T-helper 2 cell treated with Interferon-gamma antibody and Interleukin-4, amounts not matched to agents 5 μg/mL and 100 μg/mL, for 36 hours (primary cell): ENCODE data around the gene SLC16A7.
"Not testable (repeated sequence)": the region's sequence is repeated elsewhere in the genome, so short reads cannot be mapped to it uniquely, and the experiment has no call there.

Source experiments
- DNase-seq: peaks from one replicate; pipeline ENCODE4 v3.0.0; 2021; ENCODE audit warnings: low spot score
- H3K27ac Mint-ChIP-seq: one replicate; pipeline ENCODE4 v1.8.0; 2021; ENCODE audit warnings: mild to moderate bottlenecking, mixed read lengths
- H3K27me3 Mint-ChIP-seq: one replicate; pipeline ENCODE4 v1.8.0; 2021; ENCODE audit warnings: low read depth, mixed read lengths
- H3K36me3 Mint-ChIP-seq: one replicate; pipeline ENCODE4 v1.8.0; 2021; ENCODE audit warnings: low read depth, mixed read lengths
- H3K4me1 Mint-ChIP-seq: one replicate; pipeline ENCODE4 v1.8.0; 2021; ENCODE audit warnings: low read depth, mixed read lengths
- H3K4me3 Mint-ChIP-seq: one replicate; pipeline ENCODE4 v1.8.0; 2022; ENCODE audit warnings: mild to moderate bottlenecking, moderate library complexity, mixed read lengths
- H3K9me3 Mint-ChIP-seq: one replicate; pipeline ENCODE4 v1.8.0; 2021; ENCODE audit warnings: mixed read lengths

The SLC16A7 gene

DNA sequence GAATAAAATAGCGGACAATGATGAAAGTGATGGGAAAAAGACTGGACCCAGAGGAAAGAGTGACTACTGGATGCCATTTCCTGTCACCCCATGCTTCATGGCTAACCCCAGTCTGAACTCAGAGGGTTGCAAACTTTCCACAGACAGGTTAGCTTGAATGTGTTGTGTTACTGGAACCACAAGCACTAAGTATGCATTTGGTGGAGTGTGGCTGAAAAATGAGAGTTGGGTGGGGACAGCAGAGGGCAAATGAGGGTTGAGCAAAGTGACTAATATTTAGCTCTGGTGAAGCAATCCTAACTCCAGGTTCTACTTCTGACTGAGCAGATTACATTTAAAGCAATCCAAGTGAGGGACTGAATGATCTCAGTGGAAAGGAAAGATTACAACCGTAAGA is 1.6 kb downstream of the SLC16A7 start:
- Mint-ChIP-seq H3K27me3 (no peaks in the 10 kb centered on the region), H3K36me3 (peaks cover 40% of the 10 kb centered on the region), H3K4me3 (peak overlapping the region; percentile 91), H3K9me3 (no peaks in the 10 kb centered on the region), H3K4me1 (peaks cover 47% of the 10 kb centered on the region), H3K27ac (peak overlapping the region; percentile 97)
- peak; percentile 81 for DNase-seq

DNA sequence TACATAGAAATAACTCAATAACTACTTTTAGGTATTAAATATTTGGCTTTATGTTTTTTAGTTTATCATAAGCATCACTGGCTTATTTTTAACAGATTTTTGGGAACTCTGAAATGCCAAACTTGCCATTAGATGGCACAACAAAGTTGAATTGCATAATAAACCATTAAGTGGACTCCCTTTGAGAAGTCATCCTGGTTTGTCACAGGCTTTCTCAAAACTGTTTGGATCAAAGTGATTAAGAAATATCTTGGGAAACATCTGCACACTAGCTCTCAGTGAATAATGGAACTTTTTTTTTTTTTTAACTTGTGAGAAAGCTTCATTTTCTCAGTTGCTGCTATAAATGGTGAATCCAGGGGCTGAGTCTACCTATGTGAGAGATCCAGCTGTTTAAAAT is 4.3 kb downstream of the SLC16A7 start:
- Mint-ChIP-seq H3K27ac (no peak overlapping the region), H3K4me1 (peaks cover 39% of the 10 kb centered on the region), H3K27me3 (no peaks in the 10 kb centered on the region), H3K9me3 (no peaks in the 10 kb centered on the region), H3K4me3 (no peak overlapping the region), H3K36me3 (peaks cover 57% of the 10 kb centered on the region)
- DNase-seq, result no peak

DNA sequence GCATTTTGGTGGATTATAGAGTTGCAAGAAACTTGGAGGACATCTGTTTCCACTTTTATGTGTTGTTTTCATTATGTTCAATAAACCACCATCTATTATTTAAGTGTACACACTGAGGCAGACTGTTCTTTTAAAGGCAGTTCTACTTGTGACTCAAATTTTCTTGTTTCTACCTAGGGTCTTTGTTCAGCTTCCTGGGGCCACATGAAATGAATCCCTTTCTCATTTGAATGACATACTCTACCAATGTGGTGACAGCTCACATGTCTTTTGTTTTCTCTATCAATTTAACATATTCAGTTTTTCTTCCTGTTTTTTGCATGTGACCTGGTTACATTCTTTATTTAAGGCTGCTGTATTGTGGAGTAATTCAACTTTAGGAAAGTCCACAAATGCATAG is 7.9 kb downstream of the SLC16A7 start:
- Mint-ChIP-seq H3K9me3 (no peaks in the 10 kb centered on the region), H3K4me1 (peaks cover 23% of the 10 kb centered on the region)

GRCh38 chr12:59612823-59613434 is 17.1 kb downstream of the SLC16A7 start:
- H3K4me1 Mint-ChIP-seq, H3K27me3 Mint-ChIP-seq, H3K27ac Mint-ChIP-seq, H3K4me3 Mint-ChIP-seq, DNase-seq: not testable (repeated sequence)
- Mint-ChIP-seq H3K9me3 (peaks cover 39% of the 10 kb centered on the region), H3K36me3 (peaks cover 56% of the 10 kb centered on the region)

More for the DNA sequence above, 7.9 kb downstream of the SLC16A7 start:
- Mint-ChIP-seq H3K4me3 (no peak overlapping the region), H3K27me3 (no peaks in the 10 kb centered on the region), H3K36me3 (peaks cover 65% of the 10 kb centered on the region), H3K27ac (no peak overlapping the region)
- no peak for DNase-seq

DNA sequence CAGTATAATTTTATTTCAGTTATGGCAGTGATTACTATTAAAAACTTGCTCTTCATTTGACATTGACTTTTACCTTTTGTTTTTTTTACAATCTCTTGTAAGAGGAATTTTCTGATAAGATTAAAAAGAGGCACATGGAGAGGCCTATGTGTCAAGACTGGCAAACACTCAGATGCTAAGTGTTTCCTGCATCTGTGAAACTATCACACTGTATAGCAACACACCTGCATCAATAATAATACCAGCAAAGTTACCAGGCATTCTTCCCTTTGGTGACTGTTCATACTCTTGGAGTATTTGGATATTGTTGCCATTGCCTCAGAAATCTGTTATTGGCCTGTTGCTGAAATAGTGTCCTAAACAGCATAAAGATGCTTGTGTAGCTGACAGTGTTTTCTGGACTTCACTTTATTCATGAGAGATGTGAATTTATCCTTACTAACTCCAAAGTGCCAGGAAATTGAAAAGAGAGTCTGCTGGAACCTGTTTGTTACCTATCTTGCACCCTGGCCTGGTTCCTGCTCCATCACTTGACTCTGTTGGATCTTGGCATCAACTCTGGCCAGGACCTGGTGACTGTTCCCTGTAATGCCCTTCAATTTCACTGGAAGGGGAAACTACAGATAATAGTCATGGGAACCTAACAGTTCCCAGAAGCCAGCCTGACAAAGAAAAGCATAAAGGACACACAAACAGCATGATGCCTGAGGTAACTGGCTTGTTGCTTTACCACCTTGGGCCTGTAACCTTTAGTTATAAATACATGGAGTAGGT is 19.8 kb downstream of the SLC16A7 start:
- Mint-ChIP-seq H3K27ac (no peak overlapping the region), H3K4me3 (no peak overlapping the region), H3K27me3 (no peaks in the 10 kb centered on the region), H3K4me1 (no peaks in the 10 kb centered on the region), H3K36me3 (peaks cover 37% of the 10 kb centered on the region), H3K9me3 (peaks cover 24% of the 10 kb centered on the region)
- no peak for DNase-seq

GRCh38 chr12:59619461-59620240 is 23.8 kb downstream of the SLC16A7 start:
- DNase-seq, result no peak
- Mint-ChIP-seq H3K4me3 (no peak overlapping the region), H3K9me3 (no peaks in the 10 kb centered on the region), H3K27ac (no peak overlapping the region), H3K27me3 (no peaks in the 10 kb centered on the region), H3K36me3 (peaks cover 11% of the 10 kb centered on the region), H3K4me1 (peaks cover 2% of the 10 kb centered on the region)

DNA sequence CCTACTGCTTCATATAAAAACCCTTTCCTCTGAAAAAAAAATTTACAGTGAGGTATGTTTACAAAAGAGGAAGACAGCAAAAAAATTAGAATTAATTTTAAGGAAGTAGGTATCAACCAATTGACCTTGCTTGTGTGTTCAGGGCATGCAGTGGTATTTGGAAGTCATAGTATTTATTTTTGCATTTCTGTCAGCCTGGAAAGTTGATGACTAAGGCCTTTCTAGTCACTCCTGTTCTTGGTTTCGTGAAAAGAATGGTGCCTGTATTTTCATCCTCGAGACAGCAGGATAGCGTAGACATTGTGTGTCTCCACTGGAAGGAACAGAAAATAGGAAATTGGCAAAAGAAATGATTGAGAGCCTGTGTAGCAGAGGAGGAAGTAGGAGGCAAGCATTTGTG is 24.5 kb downstream of the SLC16A7 start:
- no peak overlapping the region for H3K27ac Mint-ChIP-seq
- H3K4me3 Mint-ChIP-seq, result no peak overlapping the region
- no peaks in the 10 kb centered on the region for H3K9me3 Mint-ChIP-seq
- peaks cover 2% of the 10 kb centered on the region for H3K4me1 Mint-ChIP-seq
- H3K36me3 Mint-ChIP-seq, result peaks cover 12% of the 10 kb centered on the region
- no peaks in the 10 kb centered on the region for H3K27me3 Mint-ChIP-seq
- no peak for DNase-seq

DNA sequence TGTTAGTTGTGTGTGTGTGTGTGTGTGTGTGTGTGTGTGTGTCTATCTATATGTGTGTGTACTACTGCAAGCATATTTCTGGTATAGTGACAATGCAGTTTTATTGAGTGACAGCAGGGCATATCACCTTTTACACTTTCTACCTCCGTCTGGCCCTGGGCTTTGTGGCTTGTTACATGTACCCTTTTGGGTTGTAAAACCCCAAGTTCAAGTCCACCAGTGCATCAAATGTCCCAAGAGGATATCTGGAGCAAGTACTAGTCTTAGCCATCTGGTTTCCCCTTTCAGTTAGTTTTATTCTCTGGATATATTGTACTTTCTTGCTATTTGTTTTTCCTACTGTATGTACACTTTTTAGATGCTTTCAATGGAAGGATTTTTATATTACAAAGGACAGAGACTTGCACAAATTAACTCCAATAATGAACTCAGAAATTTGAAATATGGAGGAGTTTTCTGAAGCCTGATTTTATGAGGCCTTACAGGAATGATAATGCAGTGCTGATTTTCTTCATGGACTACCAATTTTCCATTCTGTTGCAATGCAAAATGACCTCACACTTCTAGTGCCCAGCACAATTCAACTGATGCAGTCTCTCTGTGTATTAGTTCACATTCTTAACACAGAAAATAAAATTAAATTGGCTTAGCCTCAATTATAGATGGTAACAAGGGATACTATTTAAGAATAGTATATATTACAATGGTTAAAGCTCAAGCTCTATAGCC is 29.1 kb downstream of the SLC16A7 start:
- no peak for DNase-seq
- Mint-ChIP-seq H3K9me3 (peaks cover 3% of the 10 kb centered on the region), H3K4me1 (peaks cover 7% of the 10 kb centered on the region), H3K27me3 (no peaks in the 10 kb centered on the region), H3K27ac (no peak overlapping the region), H3K36me3 (peaks cover 27% of the 10 kb centered on the region), H3K4me3 (no peak overlapping the region)

DNA sequence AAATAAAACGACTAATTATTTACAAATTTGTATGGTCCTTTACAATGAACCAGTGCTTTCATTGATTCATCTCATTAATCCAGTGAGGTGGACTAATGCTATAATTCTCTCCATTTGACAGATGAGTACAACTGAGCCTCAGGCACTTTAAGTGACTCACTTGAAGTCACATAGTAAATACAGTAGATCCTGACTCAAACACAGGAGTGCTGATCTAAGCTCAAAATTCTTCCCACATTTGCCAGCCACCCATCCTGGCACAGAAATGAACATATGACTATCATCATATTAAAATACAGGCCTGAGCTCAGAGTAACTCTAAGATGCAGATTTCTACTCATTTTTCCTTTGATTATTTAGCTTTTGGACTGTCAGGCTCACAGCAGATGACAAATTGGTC is 30.6 kb downstream of the SLC16A7 start:
- Mint-ChIP-seq H3K27me3 (no peaks in the 10 kb centered on the region), H3K9me3 (peaks cover 5% of the 10 kb centered on the region), H3K4me3 (no peak overlapping the region), H3K27ac (no peak overlapping the region), H3K36me3 (peaks cover 29% of the 10 kb centered on the region), H3K4me1 (peaks cover 10% of the 10 kb centered on the region)
- DNase-seq, result no peak

DNA sequence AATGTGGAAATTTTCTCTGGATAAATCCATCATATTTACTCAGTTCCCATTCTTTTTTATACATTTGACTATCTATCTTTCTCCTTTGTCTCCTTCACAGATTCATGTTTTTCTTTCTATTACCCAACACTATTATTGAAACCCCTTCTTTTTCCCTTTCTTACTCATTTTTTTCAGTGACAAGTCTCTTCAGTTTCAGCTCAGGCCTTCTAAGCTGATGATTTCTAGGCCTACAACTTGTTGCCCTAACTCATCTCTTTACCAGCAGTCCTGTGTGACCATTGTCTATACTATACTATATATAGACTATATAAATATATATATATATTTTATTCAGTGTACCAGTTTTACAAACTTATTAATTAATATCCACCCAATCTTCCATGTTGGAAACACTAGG is 31.8 kb downstream of the SLC16A7 start:
- H3K27ac Mint-ChIP-seq, result no peak overlapping the region
- H3K9me3 Mint-ChIP-seq, result peaks cover 5% of the 10 kb centered on the region
- H3K4me1 Mint-ChIP-seq, result peaks cover 12% of the 10 kb centered on the region
- peaks cover 34% of the 10 kb centered on the region for H3K36me3 Mint-ChIP-seq
- H3K27me3 Mint-ChIP-seq, result no peaks in the 10 kb centered on the region
- H3K4me3 Mint-ChIP-seq, result no peak overlapping the region
- DNase-seq, result no peak

GRCh38 chr12:59629890-59630289 is 34.1 kb downstream of the SLC16A7 start:
- H3K27me3 Mint-ChIP-seq, result no peaks in the 10 kb centered on the region
- H3K4me1 Mint-ChIP-seq, result peaks cover 13% of the 10 kb centered on the region
- peaks cover 29% of the 10 kb centered on the region for H3K36me3 Mint-ChIP-seq
- H3K4me3 Mint-ChIP-seq, result no peak overlapping the region
- H3K9me3 Mint-ChIP-seq, result peaks cover 5% of the 10 kb centered on the region
- no peak for DNase-seq
- H3K27ac Mint-ChIP-seq, result no peak overlapping the region

GRCh38 chr12:59632408-59632807 is 36.6 kb downstream of the SLC16A7 start:
- H3K9me3 Mint-ChIP-seq, result peaks cover 5% of the 10 kb centered on the region
- H3K4me3 Mint-ChIP-seq, result no peak overlapping the region
- no peaks in the 10 kb centered on the region for H3K27me3 Mint-ChIP-seq
- H3K4me1 Mint-ChIP-seq, result peaks cover 9% of the 10 kb centered on the region
- H3K36me3 Mint-ChIP-seq, result peaks cover 29% of the 10 kb centered on the region
- H3K27ac Mint-ChIP-seq, result no peak overlapping the region
- no peak for DNase-seq

DNA sequence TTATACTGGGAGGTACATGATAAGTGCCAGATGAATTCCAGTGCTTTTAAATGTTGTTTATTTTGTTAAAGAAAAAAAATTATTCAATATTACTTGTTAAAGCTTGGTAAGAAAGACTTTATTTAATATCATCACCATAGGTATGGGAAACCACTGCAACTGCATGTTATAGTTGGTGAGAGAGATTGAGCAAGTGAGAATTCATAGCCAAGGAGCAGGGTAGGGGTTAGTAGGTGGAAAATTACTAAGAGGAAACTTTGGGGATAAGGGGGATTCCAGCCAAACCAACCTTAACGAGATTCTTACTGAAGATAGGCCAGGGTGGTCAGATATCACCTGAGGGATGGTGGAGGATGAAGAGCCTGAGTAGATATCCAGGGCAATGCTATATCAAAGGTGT is 38.4 kb downstream of the SLC16A7 start:
- Mint-ChIP-seq H3K4me1 (peaks cover 11% of the 10 kb centered on the region), H3K27me3 (no peaks in the 10 kb centered on the region), H3K4me3 (no peak overlapping the region), H3K36me3 (peaks cover 21% of the 10 kb centered on the region), H3K9me3 (peaks cover 5% of the 10 kb centered on the region), H3K27ac (no peak overlapping the region)
- no peak for DNase-seq
